Hepatocyte (in vitro differentiated cells): ENCODE data around the gene SMAD7.

Experiments used
- CTCF ChIP-seq: fragments of 200-600 bp; sonication (generic); IDR thresholded peaks from 2 replicates; pipeline ENCODE4 v1.5.1; 2016; ENCODE audit warnings: antibody characterized with exemption, mild to moderate bottlenecking; ENCODE audit not compliant: poor library complexity
- EZH2 ChIP-seq: fragments of 200-600 bp; sonication (generic); IDR thresholded peaks from 2 replicates; pipeline ENCODE4 v1.6.1; 2016; ENCODE audit warnings: antibody characterized with exemption, mild to moderate bottlenecking, borderline replicate concordance

- no peak for TF ChIP-seq CTCF
- TF ChIP-seq EZH2, result no peak
Observed at GRCh38 chr18:48919547-48919946, 31.2 kb downstream of the SMAD7 start.
